A549 (cell line): Measurements from ENCODE around the gene FSTL3. TPM values are rescaled to one million over a fixed set of nuclear protein-coding genes. Genes with fewer than 3 reads are reported as not detected.

Source experiments
- ATAC-seq, 2 experiments: fragments of 200-7000 bp in 1 of 2; fragments of >200 bp in 1 of 2; cut with Nextera tagmentation in 1 of 2; cut with Tn5 transposase in 1 of 2; 3 replicates each; pipeline versions ENCODE4 v1.8.0 to v1.9.1; 2018 to 2020; ENCODE audit warnings: mild to moderate bottlenecking in 1 of 2, moderate library complexity in 1 of 2
- CTCF ChIA-PET: fragments of 300-600 bp; sonication (Branson Sonifier 250); formaldehyde crosslinking; extraction: SDS; loops from one replicate; lab custom pipeline; 2021; ENCODE audit warnings: antibody characterized with exemption, inconsistent platforms; lab: Yijun Ruan, JAX
- POLR2A ChIA-PET: fragments of 350-600 bp; formaldehyde crosslinking; extraction: SDS; loops from one replicate; lab custom pipeline; 2021; ENCODE audit warnings: antibody characterized with exemption, inconsistent platforms; lab: Yijun Ruan, JAX
- DNase-seq, 2 experiments: peaks; one replicate each; pipeline versions ENCODE4 v3.0.0 to v3.0.0-alpha.2; 2011 to 2016; ENCODE audit warnings: low read depth in 1 of 2, low spot score in 1 of 2
- FAIRE-seq: peaks from 2 replicates; lab custom pipeline; 2011; peaks lifted over from hg19 to GRCh38; lab: Jason Lieb, UNC
- H3K27ac ChIP-seq, 2 experiments: fragments of >200 bp; sonication (Bioruptor Twin); formaldehyde crosslinking; 3 replicates each; pipeline ENCODE4 v1.5.1; 2016 to 2017
- H3K4me1 ChIP-seq: fragments of >200 bp; sonication (Bioruptor Twin); formaldehyde crosslinking; 3 replicates; pipeline ENCODE4 v1.6.1; 2016
- H3K4me2 ChIP-seq: fragments of >200 bp; sonication (Bioruptor Twin); formaldehyde crosslinking; 3 replicates; pipeline ENCODE4 v1.6.1; 2016
- H3K4me3 ChIP-seq: fragments of >200 bp; sonication (Bioruptor Twin); formaldehyde crosslinking; 3 replicates; pipeline ENCODE4 v1.5.1; 2016
- H3K9me3 ChIP-seq: fragments of >200 bp; sonication (Bioruptor Twin); formaldehyde crosslinking; 3 replicates; pipeline ENCODE4 v1.6.1; 2016
- BHLHE40 ChIP-seq: IDR thresholded peaks from 2 replicates; pipeline ENCODE4 v1.6.1; 2012; ENCODE audit warnings: low read depth, low read length, inconsistent platforms
- CBX8 ChIP-seq: fragments of 200-600 bp; sonication (generic); IDR thresholded peaks from 2 replicates; pipeline ENCODE4 v1.6.1; 2016
- CHD2 ChIP-seq: fragments of 150-350 bp; IDR thresholded peaks from 2 replicates; pipeline ENCODE4 v1.6.1; 2014; ENCODE audit warnings: low read length; ENCODE audit not compliant: partially characterized antibody
- CHD4 ChIP-seq: fragments of 200-600 bp; sonication (generic); IDR thresholded peaks from 2 replicates; pipeline ENCODE4 v1.6.1; 2016; ENCODE audit warnings: antibody characterized with exemption, mild to moderate bottlenecking, borderline replicate concordance
- FOSB ChIP-seq: fragments of 250-450 bp; sonication (Bioruptor Pico); IDR thresholded peaks from 2 replicates; pipeline ENCODE4 v1.5.0; 2020; ENCODE audit warnings: mild to moderate bottlenecking, moderate library complexity
- HDAC2 ChIP-seq: fragments of 200-600 bp; sonication (generic); IDR thresholded peaks from 2 replicates; pipeline ENCODE4 v1.6.1; 2016
- HEYL ChIP-seq: fragments of 250-450 bp; sonication (Bioruptor Pico); IDR thresholded peaks from 2 replicates; pipeline ENCODE4 v1.8.0; 2021; ENCODE audit warnings: mild to moderate bottlenecking, moderate library complexity
- KDM5A ChIP-seq: fragments of 200-600 bp; sonication (generic); IDR thresholded peaks from 2 replicates; pipeline ENCODE4 v1.6.1; 2016; ENCODE audit warnings: antibody characterized with exemption, mild to moderate bottlenecking
- NFE2L2 ChIP-seq: fragments of 150-350 bp; conservative IDR thresholded peaks from 2 replicates; pipeline ENCODE4 v1.6.1; 2014; ENCODE audit warnings: low read length
- RNF2 ChIP-seq: fragments of 200-600 bp; sonication (generic); IDR thresholded peaks from 2 replicates; pipeline ENCODE4 v1.6.1; 2016; ENCODE audit warnings: low read depth, mild to moderate bottlenecking, antibody characterized with exemption, moderate library complexity, borderline replicate concordance
- SREBF2 ChIP-seq: fragments of 450-650 bp; IDR thresholded peaks from 2 replicates; pipeline ENCODE4 v1.6.1; 2014; ENCODE audit warnings: mild to moderate bottlenecking, moderate library complexity
- TFCP2L1 ChIP-seq: fragments of 250-450 bp; sonication (Bioruptor Pico); IDR thresholded peaks from 2 replicates; pipeline ENCODE4 v1.5.0; 2021; ENCODE audit warnings: mild to moderate bottlenecking
- ZFP36 ChIP-seq: fragments of 450-650 bp; IDR thresholded peaks from 2 replicates; pipeline ENCODE4 v1.6.1; 2014; ENCODE audit warnings: borderline replicate concordance; ENCODE audit not compliant: partially characterized antibody
- ZNF302 ChIP-seq: fragments of 250-450 bp; sonication (Bioruptor Pico); IDR thresholded peaks from 2 replicates; pipeline ENCODE4 v1.9.0; 2021; ENCODE audit warnings: inconsistent platforms, mild to moderate bottlenecking, moderate library complexity
- WGBS: methylation state at CpG from one replicate; pipeline ENCODE4 v1.1.6; 2017; ENCODE audit errors: missing lambda C conversion rate; 5-methylcytosine and 5-hydroxymethylcytosine counted together
- polyA plus RNA-seq, 4 experiments: library from polyadenylated mRNA; depleted of rRNA in 3 of 4; stranded (reverse); fragments of >200 nt; fragmentation: RNase III in 1 of 4; extraction: RNeasy Plus Mini Kit Qiagen cat#74134 plus additional on column Dnase treatment in 1 of 4; gene quantifications; 2 replicates in 3 of 4; 3 replicates in 1 of 4; pipeline ENCODE4 v1.2.3, GENCODE V29; 2011 to 2017
- TF ChIP-seq, protein P1 (sequence below): fragments of 200-600 bp; sonication (generic); IDR thresholded peaks from 2 replicates; pipeline ENCODE4 v1.6.1; 2016; ENCODE audit warnings: antibody characterized with exemption, mild to moderate bottlenecking, moderate library complexity
- TF ChIP-seq, protein P2 (sequence below): fragments of >200 bp; sonication (Bioruptor Twin); formaldehyde crosslinking; IDR thresholded peaks from 2 replicates; pipeline ENCODE4 v1.6.1; 2016
- TF ChIP-seq, protein P3 (sequence below): fragments of 250-450 bp; sonication (Bioruptor Pico); IDR thresholded peaks from 2 replicates; pipeline ENCODE4 v1.5.0; 2021; ENCODE audit warnings: mild to moderate bottlenecking, moderate library complexity, borderline replicate concordance
- TF ChIP-seq, protein P4 (sequence below): fragments of 450-650 bp; IDR thresholded peaks from 2 replicates; pipeline ENCODE4 v1.6.1; 2014; ENCODE audit warnings: antibody characterized with exemption
- TF ChIP-seq, protein P5 (sequence below): IDR thresholded peaks from 2 replicates; pipeline ENCODE4 v1.6.1; 2012

Gene FSTL3
- polyA plus RNA-seq, 2 of the 4 experiments (the other 2 are of a cell fraction): 58.1 to 131 TPM

DNA sequence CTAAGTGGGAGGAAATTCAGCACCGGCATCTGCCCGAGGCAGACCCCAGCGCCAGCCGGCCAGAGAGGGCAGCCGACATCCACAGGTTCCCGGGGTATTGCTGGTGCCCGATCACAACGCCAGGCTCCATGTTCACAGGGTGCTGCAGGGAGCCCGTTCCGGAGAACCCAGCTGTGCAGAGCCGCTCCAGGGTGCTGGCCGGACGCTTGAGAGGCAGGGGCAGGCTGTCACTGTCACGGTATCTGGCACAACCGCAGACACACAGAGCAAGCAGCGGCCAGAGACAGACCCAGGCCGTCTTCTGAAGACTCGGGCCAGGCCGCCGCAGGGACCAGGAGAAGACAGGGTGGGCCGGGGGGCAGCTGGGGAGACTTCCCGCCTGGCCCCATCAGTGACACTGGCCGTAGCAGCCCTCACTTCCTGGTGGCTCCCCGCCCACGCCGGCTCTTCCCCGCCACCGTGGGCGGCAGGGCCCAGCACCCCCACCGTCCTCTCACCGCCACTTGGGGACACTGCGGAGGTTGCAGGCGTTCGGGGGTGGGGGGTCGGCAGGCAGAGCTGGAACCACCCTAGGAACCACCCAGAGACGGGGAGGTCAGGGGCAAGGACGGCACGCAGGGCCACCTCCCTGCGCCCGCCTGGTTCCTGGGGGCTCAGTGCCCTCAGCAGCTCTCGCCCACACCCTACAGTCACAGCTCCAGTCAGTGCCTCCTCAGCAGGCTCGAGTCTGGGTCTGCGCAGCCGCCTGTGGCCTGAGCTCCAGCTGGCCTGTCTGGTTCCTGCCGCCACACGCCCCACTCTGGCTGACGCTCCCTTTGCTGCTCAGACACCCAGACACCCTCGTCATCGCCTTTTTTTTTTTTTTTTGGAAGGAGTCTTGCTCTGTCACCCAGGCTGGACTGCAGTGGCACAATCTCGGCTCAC is 17.0 kb upstream of the FSTL3 start:
- FAIRE-seq: no peak
- TF ChIP-seq HDAC2 (no peak), KDM5A (no peak), CHD2 (no peak), BHLHE40 (no peak), HEYL (CRISPR knock-in tag) (no peak), ZFP36 (no peak), FOSB (CRISPR knock-in tag) (no peak), NFE2L2 (no peak), CHD4 (no peak), CBX8 (no peak), ZNF302 (no peak), RNF2 (no peak)
- TF ChIP-seq, protein P1, sequence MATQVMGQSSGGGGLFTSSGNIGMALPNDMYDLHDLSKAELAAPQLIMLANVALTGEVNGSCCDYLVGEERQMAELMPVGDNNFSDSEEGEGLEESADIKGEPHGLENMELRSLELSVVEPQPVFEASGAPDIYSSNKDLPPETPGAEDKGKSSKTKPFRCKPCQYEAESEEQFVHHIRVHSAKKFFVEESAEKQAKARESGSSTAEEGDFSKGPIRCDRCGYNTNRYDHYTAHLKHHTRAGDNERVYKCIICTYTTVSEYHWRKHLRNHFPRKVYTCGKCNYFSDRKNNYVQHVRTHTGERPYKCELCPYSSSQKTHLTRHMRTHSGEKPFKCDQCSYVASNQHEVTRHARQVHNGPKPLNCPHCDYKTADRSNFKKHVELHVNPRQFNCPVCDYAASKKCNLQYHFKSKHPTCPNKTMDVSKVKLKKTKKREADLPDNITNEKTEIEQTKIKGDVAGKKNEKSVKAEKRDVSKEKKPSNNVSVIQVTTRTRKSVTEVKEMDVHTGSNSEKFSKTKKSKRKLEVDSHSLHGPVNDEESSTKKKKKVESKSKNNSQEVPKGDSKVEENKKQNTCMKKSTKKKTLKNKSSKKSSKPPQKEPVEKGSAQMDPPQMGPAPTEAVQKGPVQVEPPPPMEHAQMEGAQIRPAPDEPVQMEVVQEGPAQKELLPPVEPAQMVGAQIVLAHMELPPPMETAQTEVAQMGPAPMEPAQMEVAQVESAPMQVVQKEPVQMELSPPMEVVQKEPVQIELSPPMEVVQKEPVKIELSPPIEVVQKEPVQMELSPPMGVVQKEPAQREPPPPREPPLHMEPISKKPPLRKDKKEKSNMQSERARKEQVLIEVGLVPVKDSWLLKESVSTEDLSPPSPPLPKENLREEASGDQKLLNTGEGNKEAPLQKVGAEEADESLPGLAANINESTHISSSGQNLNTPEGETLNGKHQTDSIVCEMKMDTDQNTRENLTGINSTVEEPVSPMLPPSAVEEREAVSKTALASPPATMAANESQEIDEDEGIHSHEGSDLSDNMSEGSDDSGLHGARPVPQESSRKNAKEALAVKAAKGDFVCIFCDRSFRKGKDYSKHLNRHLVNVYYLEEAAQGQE: no peak
- TF ChIP-seq, protein P2, sequence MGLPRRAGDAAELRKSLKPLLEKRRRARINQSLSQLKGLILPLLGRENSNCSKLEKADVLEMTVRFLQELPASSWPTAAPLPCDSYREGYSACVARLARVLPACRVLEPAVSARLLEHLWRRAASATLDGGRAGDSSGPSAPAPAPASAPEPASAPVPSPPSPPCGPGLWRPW: no peak
- TF ChIP-seq, protein P3, sequence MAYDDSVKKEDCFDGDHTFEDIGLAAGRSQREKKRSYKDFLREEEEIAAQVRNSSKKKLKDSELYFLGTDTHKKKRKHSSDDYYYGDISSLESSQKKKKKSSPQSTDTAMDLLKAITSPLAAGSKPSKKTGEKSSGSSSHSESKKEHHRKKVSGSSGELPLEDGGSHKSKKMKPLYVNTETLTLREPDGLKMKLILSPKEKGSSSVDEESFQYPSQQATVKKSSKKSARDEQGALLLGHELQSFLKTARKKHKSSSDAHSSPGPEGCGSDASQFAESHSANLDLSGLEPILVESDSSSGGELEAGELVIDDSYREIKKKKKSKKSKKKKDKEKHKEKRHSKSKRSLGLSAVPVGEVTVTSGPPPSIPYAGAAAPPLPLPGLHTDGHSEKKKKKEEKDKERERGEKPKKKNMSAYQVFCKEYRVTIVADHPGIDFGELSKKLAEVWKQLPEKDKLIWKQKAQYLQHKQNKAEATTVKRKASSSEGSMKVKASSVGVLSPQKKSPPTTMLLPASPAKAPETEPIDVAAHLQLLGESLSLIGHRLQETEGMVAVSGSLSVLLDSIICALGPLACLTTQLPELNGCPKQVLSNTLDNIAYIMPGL (CRISPR knock-in tag): no peak
- TF ChIP-seq, protein P4, sequence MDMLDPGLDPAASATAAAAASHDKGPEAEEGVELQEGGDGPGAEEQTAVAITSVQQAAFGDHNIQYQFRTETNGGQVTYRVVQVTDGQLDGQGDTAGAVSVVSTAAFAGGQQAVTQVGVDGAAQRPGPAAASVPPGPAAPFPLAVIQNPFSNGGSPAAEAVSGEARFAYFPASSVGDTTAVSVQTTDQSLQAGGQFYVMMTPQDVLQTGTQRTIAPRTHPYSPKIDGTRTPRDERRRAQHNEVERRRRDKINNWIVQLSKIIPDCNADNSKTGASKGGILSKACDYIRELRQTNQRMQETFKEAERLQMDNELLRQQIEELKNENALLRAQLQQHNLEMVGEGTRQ: no peak
- TF ChIP-seq, protein P5, sequence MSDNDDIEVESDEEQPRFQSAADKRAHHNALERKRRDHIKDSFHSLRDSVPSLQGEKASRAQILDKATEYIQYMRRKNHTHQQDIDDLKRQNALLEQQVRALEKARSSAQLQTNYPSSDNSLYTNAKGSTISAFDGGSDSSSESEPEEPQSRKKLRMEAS: no peak
- Histone ChIP-seq H3K4me2 (no peak overlapping the region), H3K4me1 (peaks cover 15% of the 10 kb centered on the region; the same call in 2 of the 3 replicates), H3K4me3 (no peak overlapping the region), H3K27ac (no peak overlapping the region; a peak in 1 of 6 replicates), H3K9me3 (no peaks in the 10 kb centered on the region)
- WGBS: 79% methylated on average over 15 of the region's 50 CpGs
- ATAC-seq: no peak
- POLR2A ChIA-PET: no interaction called here
- DNase-seq: no peak
- CTCF ChIA-PET: interaction anchor here (0.6 to 2.6 kb wide), 3 partner anchors 21 to 582 kb away, joined by 3 to 8 read pairs (median 5); partner anchors contain the start of gene ATP5F1D

DNA sequence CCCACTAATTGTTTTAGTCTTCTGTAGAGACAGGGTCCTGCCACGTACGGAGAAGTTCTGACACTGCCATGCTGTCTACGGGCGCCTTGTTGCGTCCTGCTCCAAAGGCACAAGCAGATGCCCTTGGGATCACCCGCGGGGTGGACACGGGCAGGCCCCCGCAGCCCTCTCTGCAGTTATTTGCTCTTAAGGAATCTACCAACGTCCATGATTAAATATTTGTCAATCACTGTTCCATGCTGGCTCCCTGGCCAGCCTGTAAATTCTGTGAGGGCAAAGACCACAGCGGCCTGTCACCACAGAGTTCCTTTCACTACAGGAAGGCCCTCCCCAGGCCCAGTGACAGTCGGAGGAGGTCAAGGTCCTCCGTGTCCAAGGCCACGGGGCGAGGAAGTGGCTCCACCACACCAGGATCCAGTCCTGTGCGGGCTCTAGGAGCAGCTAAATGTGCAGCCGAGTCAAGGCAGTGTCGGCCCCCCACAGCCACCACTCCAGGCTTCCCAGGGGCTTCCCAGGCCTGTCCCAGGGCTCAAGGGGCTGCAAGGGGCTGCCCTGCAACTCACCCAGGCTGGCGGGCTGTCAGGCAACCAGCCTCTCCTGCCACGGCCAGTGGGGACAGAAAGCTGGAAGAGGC is 15.3 kb upstream of the FSTL3 start:
- H3K27ac ChIP-seq: peak overlapping the region; percentile 99 to 100; a peak in 5 of 6 replicates
- FAIRE-seq (no peak), ATAC-seq (no peak), DNase-seq (no peak)
- H3K4me2 ChIP-seq: peak overlapping the region; percentile 98
- ChIA-PET POLR2A (no interaction called here), CTCF (interaction anchor here (1.0 kb wide), 1 partner anchor 74 kb away, joined by 4 read pairs; no protein-coding TSS in a partner anchor)
- WGBS: 63% methylated on average over 12 of the region's 20 CpGs
- no peaks in the 10 kb centered on the region for H3K9me3 ChIP-seq
- H3K4me1 ChIP-seq: peaks cover 24% of the 10 kb centered on the region; the same call in 2 of the 3 replicates
- TF ChIP-seq CHD2 (no peak), SREBF2 (no peak), TFCP2L1 (no peak)
- H3K4me3 ChIP-seq: peak overlapping the region; percentile 100
